Measurements from ENCODE around the gene TMEM131.

The TMEM131 gene

GRCh38 chr2:97992836-97993825 lies 2.6 kb downstream of the TMEM131 start:
- no peak for DNase-seq (ENCODE audit: low spot score)

- no peak for DNase-seq (ENCODE audit: low spot score)
Measured at GRCh38 chr2:97991081-97991856, 4.5 kb downstream of the TMEM131 start.

GRCh38 chr2:97988722-97989121 lies 7.0 kb downstream of the TMEM131 start:
- DNase-seq (ENCODE audit: low spot score): no peak

DNA sequence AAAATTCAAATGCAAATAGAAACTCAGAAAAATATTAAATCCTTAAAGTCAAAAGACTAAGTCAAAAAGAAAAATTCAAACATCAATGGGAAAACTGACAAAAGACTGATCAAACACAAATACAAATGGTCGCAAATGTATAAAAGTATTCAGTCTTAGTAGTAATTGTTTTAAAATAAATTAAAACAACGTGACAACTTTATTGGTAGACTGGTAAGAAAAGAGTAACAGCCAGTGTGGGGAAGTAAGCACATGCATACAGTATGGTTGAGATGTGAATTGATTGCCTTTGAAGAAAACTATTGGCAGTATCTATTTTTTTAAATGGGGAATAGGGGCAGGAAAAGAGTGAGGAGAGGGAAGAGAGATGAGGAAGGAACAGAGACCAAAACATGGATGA lies 9.8 kb downstream of the TMEM131 start:
- DNase-seq (ENCODE audit: low spot score): no peak

DNA sequence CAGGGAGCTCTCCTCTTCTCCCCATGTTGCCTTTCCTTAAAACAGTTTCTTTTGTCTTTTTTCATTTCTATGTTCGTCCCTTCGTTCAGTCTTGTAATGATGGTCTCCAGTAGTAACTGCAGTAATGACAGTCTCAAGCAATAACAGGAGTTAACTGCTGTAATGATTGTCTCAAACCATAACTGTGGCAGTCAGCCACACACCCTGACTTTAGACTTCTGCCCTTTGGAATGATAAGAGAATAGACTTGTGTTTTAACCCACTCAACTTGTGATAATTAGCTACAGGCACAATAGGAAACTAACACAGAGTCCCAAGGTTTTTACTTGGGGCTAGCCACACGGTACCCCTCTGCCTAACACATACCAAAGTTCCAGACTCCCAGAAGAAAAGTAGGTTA lies 12.1 kb downstream of the TMEM131 start:
- DNase-seq (ENCODE audit: low spot score): no peak

DNA sequence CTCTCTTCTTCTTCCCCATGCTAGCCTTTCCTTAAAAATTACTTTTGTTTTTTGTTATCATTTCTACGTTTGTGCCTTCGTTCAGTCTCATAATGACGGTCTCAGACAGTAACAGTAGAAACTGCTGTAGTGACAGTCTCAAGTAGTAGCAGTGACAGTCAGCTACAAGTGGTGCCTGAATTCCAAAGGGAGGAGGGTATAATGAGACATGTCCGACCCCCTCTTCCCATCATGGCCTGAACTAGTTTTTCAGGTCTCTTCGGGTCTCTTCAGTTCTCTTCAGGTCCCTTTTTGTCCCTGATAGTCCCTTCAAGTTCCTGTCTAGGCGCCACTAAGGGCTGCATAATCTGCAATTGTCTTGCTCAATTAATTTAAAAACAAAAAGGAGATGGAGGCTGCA lies 12.6 kb downstream of the TMEM131 start:
- DNase-seq (ENCODE audit: low spot score): no peak

DNA sequence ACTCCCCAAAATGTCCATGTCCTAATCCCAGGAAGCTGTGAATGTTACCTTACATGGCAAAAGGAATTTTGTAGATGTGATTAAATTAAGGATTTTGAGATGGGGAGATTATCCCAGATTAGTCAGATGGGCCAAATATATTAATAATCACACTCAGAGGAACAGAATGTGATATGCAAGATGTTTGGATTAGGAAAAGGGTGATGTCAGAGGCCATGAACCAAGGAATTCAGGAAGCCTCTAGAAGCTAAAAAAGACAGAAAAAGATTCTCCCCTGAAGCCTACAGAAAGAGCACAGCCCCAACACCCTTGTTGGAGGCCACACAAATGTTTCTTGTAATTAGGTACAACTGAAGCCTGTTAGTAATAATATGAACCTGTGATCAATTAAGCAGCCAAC lies 13.1 kb downstream of the TMEM131 start:
- DNase-seq (ENCODE audit: low spot score): no peak

GRCh38 chr2:97981961-97982360 lies 13.8 kb downstream of the TMEM131 start:
- DNase-seq (ENCODE audit: low spot score): no peak

- DNase-seq (ENCODE audit: low spot score): no peak
Measured at GRCh38 chr2:97979904-97980303, 15.8 kb downstream of the TMEM131 start.

- DNase-seq (ENCODE audit: low spot score): no peak
Measured at GRCh38 chr2:97974471-97974870, 21.3 kb downstream of the TMEM131 start.

DNA sequence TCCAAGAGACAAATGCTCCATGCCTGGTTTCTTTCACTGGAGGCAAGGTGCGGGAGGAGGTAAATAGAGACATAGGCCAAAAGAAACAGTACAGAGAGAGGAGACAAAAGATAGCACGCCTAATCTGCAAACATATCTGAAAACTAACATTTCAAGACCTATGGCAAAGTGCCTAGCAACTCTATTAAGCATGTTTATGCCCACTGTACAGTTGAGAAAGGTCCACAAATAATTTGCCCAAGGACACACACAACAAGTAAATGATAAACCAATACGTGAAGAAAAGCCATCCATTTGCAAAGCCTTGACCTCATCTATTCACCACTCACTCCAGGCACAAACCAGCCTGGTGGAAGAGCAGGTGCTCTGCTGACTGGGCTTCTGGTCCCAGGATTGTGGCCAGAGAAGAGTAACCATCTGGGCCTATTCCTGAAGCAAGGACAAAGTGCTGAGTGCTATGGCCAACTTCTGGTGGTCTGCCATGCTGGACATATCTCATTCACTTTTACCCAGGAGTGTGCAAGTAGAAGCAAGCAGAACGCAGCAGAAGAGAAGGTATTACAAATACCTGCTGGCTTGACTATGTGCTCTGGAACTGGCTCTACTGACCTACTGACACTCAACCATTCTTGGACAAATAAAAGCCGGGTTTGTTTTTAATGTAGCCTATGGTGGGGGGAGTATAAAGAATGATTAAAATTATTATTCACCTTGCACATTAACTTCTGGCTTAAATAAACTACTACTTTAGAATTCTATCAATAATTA lies 25.3 kb downstream of the TMEM131 start:
- no peak for DNase-seq (ENCODE audit: low spot score)

DNA sequence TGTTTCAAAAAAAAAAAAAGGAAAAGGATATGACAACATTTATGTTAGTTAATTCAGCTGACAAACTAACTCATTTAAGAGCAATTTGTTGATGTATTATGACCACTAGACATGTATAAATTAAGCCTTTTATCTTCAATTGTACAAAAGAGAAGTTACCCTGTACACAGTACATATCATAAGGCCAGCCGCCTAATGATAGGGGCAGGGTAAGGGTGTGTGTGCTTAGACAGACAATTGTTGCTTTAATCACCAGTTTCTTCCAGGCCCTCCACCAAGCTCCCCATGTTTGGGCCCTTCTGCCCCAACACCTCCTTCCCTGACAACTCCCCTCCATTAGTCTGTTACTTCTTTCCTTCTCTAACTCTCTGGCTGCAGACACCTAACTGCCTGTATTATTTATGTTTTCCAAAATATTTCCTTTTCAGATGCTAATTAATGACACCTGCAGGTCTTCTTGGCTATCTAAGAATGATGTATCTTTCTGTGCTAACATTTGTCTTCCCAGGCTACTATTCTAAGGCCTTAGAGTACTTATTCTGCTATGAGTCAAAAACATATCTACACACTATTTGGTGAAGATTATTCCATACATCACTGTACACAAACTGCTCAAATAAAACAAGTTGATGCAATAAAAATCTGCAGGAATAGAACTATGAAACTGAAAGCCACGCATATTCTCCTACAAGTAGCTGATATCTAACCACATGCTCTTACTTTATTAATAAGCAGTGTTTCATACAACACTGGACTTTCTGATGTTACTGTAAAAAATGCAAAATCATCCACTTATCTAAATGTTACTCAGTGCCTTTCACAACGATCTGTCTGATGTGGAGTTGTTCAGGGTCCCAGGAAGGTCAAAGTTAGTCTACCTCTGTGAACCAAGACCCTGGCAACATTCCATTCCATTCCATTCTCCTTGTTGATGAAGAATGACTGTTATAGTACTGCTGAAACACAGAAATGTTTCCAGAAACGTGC lies 26.4 kb downstream of the TMEM131 start:
- peak; percentile 28 for DNase-seq (ENCODE audit: low spot score)

DNA sequence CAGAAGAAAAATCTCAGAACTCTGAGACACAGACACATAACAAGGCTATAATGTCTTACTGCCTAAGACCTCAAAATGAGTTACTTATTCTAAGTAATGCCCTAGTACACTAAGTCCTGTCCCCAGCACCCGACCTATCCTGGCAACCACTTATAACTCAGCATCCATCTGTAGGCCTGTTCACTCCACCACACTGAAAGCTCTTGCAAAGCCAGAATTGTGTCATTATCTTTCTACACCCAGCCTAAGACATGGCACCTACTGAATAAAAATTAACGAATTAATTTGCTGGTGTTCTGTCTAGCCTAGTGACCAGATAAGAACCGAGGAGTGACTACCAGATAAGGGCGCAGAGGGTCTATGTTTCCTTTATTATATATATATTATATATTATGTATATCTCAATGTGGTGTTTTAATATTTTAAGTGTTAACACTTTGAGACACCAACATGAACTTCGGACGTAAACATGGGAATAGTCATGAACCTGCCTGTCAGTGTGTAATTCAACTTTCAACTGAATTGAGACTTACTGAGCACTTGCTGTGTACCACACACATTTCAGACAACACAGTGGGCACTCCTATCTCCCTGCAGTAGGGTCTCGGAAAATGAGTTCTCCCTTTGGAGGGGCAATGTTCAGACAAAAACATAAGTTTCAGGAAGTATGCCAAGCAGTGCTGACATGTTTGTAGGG lies 27.7 kb downstream of the TMEM131 start:
- peak; percentile 14 for DNase-seq (ENCODE audit: low spot score)

DNA sequence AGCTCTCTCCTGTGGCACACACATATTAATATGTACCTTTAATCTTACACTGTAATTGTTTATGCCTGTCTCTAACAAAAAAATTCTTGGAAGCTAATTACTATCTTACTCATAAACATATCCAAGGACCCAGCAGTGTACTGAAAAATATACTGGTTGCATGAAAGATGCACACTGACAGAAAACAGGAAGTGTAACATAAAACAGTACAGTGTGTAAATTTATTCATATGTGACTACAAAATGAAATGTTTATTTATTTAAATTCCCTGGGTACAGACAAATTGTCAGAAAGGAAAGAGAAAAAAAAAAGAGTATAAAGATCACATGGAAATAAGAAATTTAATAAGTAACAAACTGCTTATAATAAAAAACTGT lies 28.5 kb downstream of the TMEM131 start:
- no peak for DNase-seq (ENCODE audit: low spot score)

- no peak for DNase-seq (ENCODE audit: low spot score)
Measured at GRCh38 chr2:97966545-97967215, 29.1 kb downstream of the TMEM131 start.

DNA sequence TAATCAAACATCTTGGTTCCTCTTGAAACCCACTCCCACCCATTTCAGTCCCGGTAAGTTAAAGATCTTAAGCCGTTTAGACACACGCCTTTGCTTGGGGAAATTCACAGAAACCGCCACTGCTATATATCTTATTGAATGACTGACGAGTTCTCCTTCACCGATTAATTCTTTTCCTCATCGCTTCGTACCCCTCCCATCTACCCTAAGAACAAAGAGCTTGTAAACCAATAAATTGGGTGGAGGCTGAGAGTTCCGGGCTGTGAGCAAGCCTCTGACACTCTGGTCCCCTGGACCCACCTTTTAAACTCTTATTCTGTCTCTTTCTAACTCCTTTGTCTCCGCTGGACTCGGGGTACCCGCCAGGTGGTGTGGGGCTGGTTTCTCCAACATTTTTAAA lies 30.6 kb downstream of the TMEM131 start:
- no peak for DNase-seq (ENCODE audit: low spot score)

DNA sequence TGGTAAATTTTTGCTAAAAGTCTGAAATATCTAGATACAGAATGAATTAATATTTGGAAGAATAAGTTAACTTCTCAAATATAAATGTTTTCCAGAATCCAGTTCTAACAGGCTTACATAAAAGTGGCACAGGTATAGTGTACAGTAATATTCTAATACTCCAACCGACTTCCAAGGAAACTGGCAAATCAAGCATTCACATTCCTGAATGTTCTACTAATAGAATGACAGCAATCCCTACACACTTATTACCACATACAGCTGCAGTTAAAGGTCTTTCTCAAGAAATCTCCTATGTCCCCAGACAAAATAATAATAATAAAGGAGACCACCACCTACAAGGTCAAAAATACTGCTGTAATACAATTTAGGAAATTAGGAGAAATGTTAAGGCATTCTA lies 31.9 kb downstream of the TMEM131 start:
- no peak for DNase-seq (ENCODE audit: low spot score)

DNA sequence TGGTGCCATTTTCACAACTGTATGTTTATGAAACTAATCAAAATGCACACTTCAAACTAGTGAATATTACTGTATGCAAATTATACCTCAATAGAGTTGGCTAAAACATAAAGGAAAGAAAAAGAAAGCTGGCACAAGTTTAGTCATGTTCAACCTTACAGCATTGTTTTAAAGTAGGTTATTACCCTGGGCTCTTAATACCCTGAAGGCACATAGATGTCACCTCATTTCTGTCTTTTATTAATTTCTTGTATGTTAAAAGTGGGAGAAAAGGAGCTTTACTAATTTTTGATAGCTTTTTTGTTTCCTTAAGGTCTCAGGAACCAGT lies 32.7 kb downstream of the TMEM131 start:
- DNase-seq (ENCODE audit: low spot score): no peak

DNA sequence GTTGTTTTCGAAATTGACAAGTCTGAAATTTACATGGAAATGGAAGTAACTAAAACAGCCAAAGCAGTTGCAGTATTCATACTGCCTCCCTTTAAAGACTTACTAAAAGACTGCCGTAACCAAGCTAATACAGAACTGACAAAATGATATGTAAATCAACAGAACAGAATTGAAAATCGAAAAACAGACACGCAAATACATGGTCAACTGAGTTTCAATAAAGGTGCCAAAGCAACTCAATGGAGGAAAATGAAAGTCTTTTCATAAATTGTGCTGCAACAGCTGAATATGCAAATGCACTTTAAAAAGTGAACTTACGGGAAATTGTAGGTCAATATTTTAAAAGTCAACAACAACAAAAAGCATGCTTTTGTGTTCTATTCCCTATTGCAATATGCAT lies 34.2 kb downstream of the TMEM131 start:
- DNase-seq (ENCODE audit: low spot score): no peak

DNA sequence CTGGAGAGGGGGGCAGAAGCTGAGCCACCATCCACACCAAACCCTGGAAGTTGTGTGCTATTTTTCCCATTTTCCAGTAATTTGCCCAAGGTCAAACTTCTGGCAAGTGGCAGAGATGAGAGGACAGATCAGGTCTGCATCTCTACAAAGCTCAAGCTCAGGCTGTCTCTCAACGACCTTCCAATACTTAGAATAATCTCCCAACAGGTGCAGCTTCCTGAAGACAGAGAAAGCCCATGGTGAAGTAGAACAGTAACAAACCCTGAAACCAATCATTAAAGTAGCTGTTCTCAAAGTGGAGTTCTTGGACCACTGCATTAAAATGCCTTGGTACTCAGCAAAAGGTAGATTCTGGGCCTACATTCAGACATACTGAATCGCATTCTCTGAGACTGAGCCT lies 37.6 kb downstream of the TMEM131 start:
- DNase-seq (ENCODE audit: low spot score): no peak

All from hematopoietic multipotent progenitor cell treated with erythropoietin and hydrocortisone succinate and interleukin-3 and kit ligand, for 17 days (in vitro differentiated cells).